GM12878 (cell line): ENCODE data around the gene TMEM163. TPM values are rescaled to one million over a fixed set of nuclear protein-coding genes. Genes with fewer than 3 reads are reported as not detected.

Experiments
- ATAC-seq: fragments of 200-7000 bp; cut with Tn5 transposase; 3 replicates; pipeline ENCODE4 v1.9.1; 2020; ENCODE audit warnings: mild to moderate bottlenecking, moderate library complexity
- BruUV-seq: library from RNA; stranded (reverse); fragments of 400-500 nt; replicated peaks from 2 replicates; lab custom pipeline; 2021; lab: Mats Ljungman, UMichigan
- CTCF ChIA-PET: fragments of 300-600 bp; sonication (Branson Sonifier 250); formaldehyde crosslinking; extraction: SDS; loops from one replicate; lab custom pipeline; 2021; ENCODE audit warnings: inconsistent platforms; lab: Yijun Ruan, JAX
- POLR2A ChIA-PET: fragments of 350-600 bp; formaldehyde crosslinking; extraction: SDS; loops from one replicate; lab custom pipeline; 2021; ENCODE audit warnings: inconsistent platforms; lab: Charles Lee
- RAD21 ChIA-PET: fragments of 300-600 bp; sonication (Branson Sonifier 250); formaldehyde crosslinking; loops from one replicate; lab custom pipeline; 2023; ENCODE audit warnings: antibody characterized with exemption; ENCODE audit not compliant: unreplicated experiment; lab: Charles Lee
- SMC1A ChIA-PET: fragments of 300-600 bp; sonication (Branson Sonifier 250); formaldehyde crosslinking; loops from one replicate; lab custom pipeline; 2023; ENCODE audit not compliant: unreplicated experiment, uncharacterized antibody; lab: Charles Lee
- DNase-seq: peaks from one replicate; pipeline ENCODE4 v3.0.0-alpha.2; 2011; ENCODE audit warnings: low read depth, low spot score
- FAIRE-seq: peaks from 3 replicates; lab custom pipeline; 2011; peaks lifted over from hg19 to GRCh38; lab: Jason Lieb, UNC
- H2AFZ ChIP-seq: 2 replicates; pipeline ENCODE4 v1.6.0; 2011; ENCODE audit warnings: low read depth, low read length, control low read depth; ENCODE audit not compliant: control insufficient read depth
- H3K27ac ChIP-seq: 2 replicates; pipeline ENCODE4 v1.5.1; 2011; ENCODE audit warnings: control low read depth; ENCODE audit not compliant: control insufficient read depth, insufficient read depth
- H3K27me3 ChIP-seq, 2 experiments: replicated peaks in 1 of 2; 2 replicates each; pipeline versions ENCODE4 v1.6.0 to v1.6.1; 2011; ENCODE audit warnings: low read length in 1 of 2; ENCODE audit not compliant: control insufficient read depth in 2 of 2, insufficient read depth in 2 of 2
- H3K36me3 ChIP-seq, 2 experiments: 2 replicates each; pipeline ENCODE4 v1.5.1; 2011; ENCODE audit warnings: low read length in 1 of 2; ENCODE audit not compliant: control insufficient read depth in 2 of 2, insufficient read depth in 2 of 2
- H3K4me1 ChIP-seq: 2 replicates; pipeline ENCODE4 v1.6.1; 2011; ENCODE audit warnings: mild to moderate bottlenecking, low read length, moderate library complexity, mixed read lengths; ENCODE audit not compliant: control insufficient read depth, insufficient read depth
- H3K4me2 ChIP-seq: 2 replicates; pipeline ENCODE4 v1.6.0; 2011; ENCODE audit warnings: control low read depth; ENCODE audit not compliant: control insufficient read depth, insufficient read depth
- H3K4me3 ChIP-seq: fragments of 200-600 bp; sonication (generic); 2 replicates; pipeline ENCODE4 v1.5.1; 2016
- H3K79me2 ChIP-seq: 2 replicates; pipeline ENCODE4 v1.6.0; 2011; ENCODE audit warnings: low read length; ENCODE audit not compliant: control insufficient read depth, insufficient read depth
- H3K9ac ChIP-seq: 2 replicates; pipeline ENCODE4 v1.8.0; 2011; ENCODE audit warnings: low read length, control low read depth, mixed read lengths; ENCODE audit not compliant: control insufficient read depth, insufficient read depth
- H3K9me3 ChIP-seq: replicated peaks from 3 replicates; pipeline ENCODE4 v1.5.1; 2011; ENCODE audit warnings: mild to moderate bottlenecking, low read length; ENCODE audit not compliant: control insufficient read depth, insufficient read depth
- H4K20me1 ChIP-seq: 2 replicates; pipeline ENCODE4 v1.6.0; 2011; ENCODE audit not compliant: control insufficient read depth, insufficient read depth
- CHD1 ChIP-seq: IDR thresholded peaks from 2 replicates; pipeline ENCODE4 v1.6.1; 2012; ENCODE audit warnings: low read depth, low read length, improper control_type of control experiment
- CHD4 ChIP-seq: fragments of 200-600 bp; sonication (generic); IDR thresholded peaks from 2 replicates; pipeline ENCODE4 v1.6.1; 2016; ENCODE audit warnings: mild to moderate bottlenecking
- CREM ChIP-seq: IDR thresholded peaks from 2 replicates; pipeline ENCODE4 v1.6.1; 2014; ENCODE audit warnings: antibody characterized with exemption, low read depth
- MTA2 ChIP-seq: fragments of 450-650 bp; IDR thresholded peaks from 2 replicates; pipeline ENCODE4 v1.6.1; 2016; ENCODE audit warnings: low read depth, mild to moderate bottlenecking, moderate library complexity
- NBN ChIP-seq: fragments of 450-650 bp; IDR thresholded peaks from 2 replicates; pipeline ENCODE4 v1.6.1; 2016
- RBBP5 ChIP-seq: fragments of 200-600 bp; sonication (generic); conservative IDR thresholded peaks from 2 replicates; pipeline ENCODE4 v1.6.1; 2016
- SMARCA5 ChIP-seq: fragments of 450-650 bp; IDR thresholded peaks from 2 replicates; pipeline ENCODE4 v1.6.1; 2017; ENCODE audit warnings: mild to moderate bottlenecking
- SMC3 ChIP-seq: IDR thresholded peaks from 2 replicates; pipeline ENCODE4 v1.6.1; 2011; ENCODE audit warnings: low read length, improper control_type of control experiment, borderline replicate concordance
- SP1 ChIP-seq: IDR thresholded peaks from one replicate; pipeline ENCODE4 v1.6.1; 2011; ENCODE audit warnings: low read depth, low read length
- YBX1 ChIP-seq: fragments of 450-650 bp; IDR thresholded peaks from 2 replicates; pipeline ENCODE4 v1.6.1; 2016; ENCODE audit warnings: antibody characterized with exemption
- ZNF274 ChIP-seq: IDR thresholded peaks from one replicate; pipeline ENCODE4 v1.8.0; 2011; ENCODE audit not compliant: insufficient read length, insufficient read depth
- WGBS: methylation state at CpG from one replicate; pipeline ENCODE4 v1.1.6; 2016; ENCODE audit warnings: low lambda C conversion rate; ENCODE audit not compliant: insufficient replicate concordance, insufficient coverage; ENCODE audit errors: missing lambda C conversion rate; 5-methylcytosine and 5-hydroxymethylcytosine counted together
- in situ Hi-C: fragments of 300-500 bp; cut with MboI; formaldehyde crosslinking; loops from 9 replicates; pipeline ENCODE4 v1.14.3; 2018; ENCODE audit warnings: mixed read lengths
- intact Hi-C: fragments of 100-400 bp; cut with micrococcal nuclease; formaldehyde crosslinking; loops from one replicate; pipeline ENCODE4 v1.14.2; 2022; ENCODE audit not compliant: unreplicated experiment
- polyA plus RNA-seq, 11 experiments: library from polyadenylated mRNA; depleted of rRNA in 4 of 11; unstranded in 6 of 11; stranded (reverse) in 5 of 11; fragments of >200 nt; fragmentation: Nextera tagmentation in 4 of 11; fragmentation: Illumina TruSeq in 1 of 11; extraction: Ambion mirVana in 4 of 11; extraction: Trizol in 1 of 11; gene quantifications; 1 replicate in 1 of 11; 2 replicates in 10 of 11; pipeline versions ENCODE4 v1.2.1 to v1.2.3, GENCODE V29; 2011 to 2016; ENCODE audit warnings: inconsistent platforms in 2 of 11, missing spikeins in 2 of 11, low read depth in 1 of 11
- total RNA-seq, 4 experiments: library from RNA; depleted of rRNA in 3 of 4; stranded (reverse); fragments of >200 nt in 3 of 4; fragmentation: Illumina TruSeq in 1 of 4; extraction: Trizol in 1 of 4; gene quantifications; 2 replicates each; pipeline versions ENCODE4 v1.2.1 to v1.2.3, GENCODE V29; 2013 to 2021
- TF ChIP-seq, protein P1 (sequence below): fragments of 450-650 bp; formaldehyde crosslinking; IDR thresholded peaks from 2 replicates; pipeline ENCODE4 v1.4.0; 2022; ENCODE audit warnings: mild to moderate bottlenecking, moderate library complexity
- TF ChIP-seq, protein P2 (sequence below): fragments of 450-650 bp; conservative IDR thresholded peaks from 2 replicates; pipeline ENCODE4 v1.6.1; 2017; ENCODE audit warnings: mild to moderate bottlenecking, moderate library complexity

Gene TMEM163
- total and polyA plus RNA-seq, 10 of the 15 experiments (the other 5 are each of a cell fraction or from before 2014, with no cell fraction given) = 0.05 to 0.11 (median 0.07) TPM; not detected in 4

DNA sequence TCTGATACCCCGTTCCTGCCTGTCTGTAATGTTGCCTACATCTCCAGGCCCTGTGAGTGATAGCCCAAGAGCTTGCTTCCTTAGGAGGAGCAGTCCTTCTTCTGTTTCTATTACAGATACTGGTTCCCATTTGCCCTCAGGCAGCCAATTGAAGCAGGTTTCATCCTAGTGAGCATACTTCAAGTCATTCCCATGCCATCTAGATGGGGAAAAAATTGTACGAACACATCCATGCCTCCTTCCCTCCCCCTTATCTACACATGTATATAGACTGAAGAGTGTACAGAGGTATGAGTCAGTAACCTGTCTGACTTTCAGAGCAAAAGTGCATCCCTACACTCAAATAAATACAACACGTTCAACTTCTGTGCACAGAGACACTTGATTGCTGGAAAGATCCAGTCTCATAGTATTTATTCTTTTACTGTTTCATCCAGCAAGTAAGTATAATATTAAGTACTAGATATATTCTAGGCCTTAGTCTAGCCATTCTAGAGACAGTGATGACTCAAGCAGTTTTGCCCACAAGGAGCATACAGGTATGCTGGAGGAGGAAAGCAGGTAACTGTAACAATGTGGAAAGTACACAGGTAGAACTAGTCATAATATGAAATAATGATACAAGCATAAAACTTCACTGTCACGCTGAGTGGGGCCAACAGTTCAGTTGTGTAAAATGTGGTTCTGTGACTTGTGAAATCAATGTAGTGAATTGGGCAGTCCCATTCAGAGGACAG, 311.5 kb downstream of the TMEM163 start:
- WGBS = 93% methylated on average over 4 of the region's 4 CpGs
- no peaks in the 10 kb centered on the region for H3K9me3 ChIP-seq
- ChIA-PET CTCF (interaction anchor here (1.2 kb wide), 2 partner anchors 8 to 289 kb away, joined by 3 to 6 read pairs; no protein-coding TSS in a partner anchor), RAD21 (interaction anchor here (2.3 kb wide), 1 partner anchor 289 kb away, joined by 7 read pairs; no protein-coding TSS in a partner anchor), SMC1A (interaction anchor here (1.6 kb wide), 1 partner anchor 289 kb away, joined by 5 read pairs; no protein-coding TSS in a partner anchor), POLR2A (no interaction called here)
- no peaks in the 10 kb centered on the region; the same call in 1 of the 2 replicates for H3K79me2 ChIP-seq
- no peak overlapping the region for H3K4me3 ChIP-seq
- H3K36me3 ChIP-seq = peaks cover 12 to 25% of the 10 kb centered on the region in 2 experiments
- FAIRE-seq = no peak
- intact Hi-C loops (no loop called here), in situ Hi-C loops (no loop called here)
- H3K4me2 ChIP-seq = no peak overlapping the region
- no peak for ATAC-seq
- no peak overlapping the region for H3K27ac ChIP-seq
- H4K20me1 ChIP-seq = no peaks in the 10 kb centered on the region
- no peak overlapping the region for H3K9ac ChIP-seq
- peaks cover 33% of the 10 kb centered on the region for H3K4me1 ChIP-seq
- no TSS peak for BruUV-seq
- H2AFZ ChIP-seq = no peak overlapping the region
- DNase-seq = no peak
- TF ChIP-seq YBX1 = no peak
- TF ChIP-seq SMC3 = no peak
- TF ChIP-seq NBN = no peak
- TF ChIP-seq ZNF274 = no peak
- no peak for TF ChIP-seq RBBP5
- TF ChIP-seq CHD4 = no peak
- no peak for TF ChIP-seq CHD1
- TF ChIP-seq SMARCA5 = no peak
- TF ChIP-seq, protein P1, sequence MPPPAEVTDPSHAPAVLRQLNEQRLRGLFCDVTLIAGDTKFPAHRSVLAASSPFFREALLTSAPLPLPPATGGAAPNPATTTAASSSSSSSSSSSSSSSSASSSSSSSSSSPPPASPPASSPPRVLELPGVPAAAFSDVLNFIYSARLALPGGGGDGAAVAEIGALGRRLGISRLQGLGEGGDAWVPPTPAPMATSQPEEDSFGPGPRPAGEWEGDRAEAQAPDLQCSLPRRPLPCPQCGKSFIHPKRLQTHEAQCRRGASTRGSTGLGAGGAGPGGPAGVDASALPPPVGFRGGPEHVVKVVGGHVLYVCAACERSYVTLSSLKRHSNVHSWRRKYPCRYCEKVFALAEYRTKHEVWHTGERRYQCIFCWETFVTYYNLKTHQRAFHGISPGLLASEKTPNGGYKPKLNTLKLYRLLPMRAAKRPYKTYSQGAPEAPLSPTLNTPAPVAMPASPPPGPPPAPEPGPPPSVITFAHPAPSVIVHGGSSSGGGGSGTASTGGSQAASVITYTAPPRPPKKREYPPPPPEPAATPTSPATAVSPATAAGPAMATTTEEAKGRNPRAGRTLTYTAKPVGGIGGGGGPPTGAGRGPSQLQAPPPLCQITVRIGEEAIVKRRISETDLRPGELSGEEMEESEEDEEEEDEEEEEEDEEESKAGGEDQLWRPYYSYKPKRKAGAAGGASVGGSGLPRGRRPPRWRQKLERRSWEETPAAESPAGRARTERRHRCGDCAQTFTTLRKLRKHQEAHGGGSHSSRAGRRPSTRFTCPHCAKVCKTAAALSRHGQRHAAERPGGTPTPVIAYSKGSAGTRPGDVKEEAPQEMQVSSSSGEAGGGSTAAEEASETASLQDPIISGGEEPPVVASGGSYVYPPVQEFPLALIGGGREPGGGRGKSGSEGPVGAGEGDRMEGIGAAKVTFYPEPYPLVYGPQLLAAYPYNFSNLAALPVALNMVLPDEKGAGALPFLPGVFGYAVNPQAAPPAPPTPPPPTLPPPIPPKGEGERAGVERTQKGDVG = no peak
- TF ChIP-seq, protein P2, sequence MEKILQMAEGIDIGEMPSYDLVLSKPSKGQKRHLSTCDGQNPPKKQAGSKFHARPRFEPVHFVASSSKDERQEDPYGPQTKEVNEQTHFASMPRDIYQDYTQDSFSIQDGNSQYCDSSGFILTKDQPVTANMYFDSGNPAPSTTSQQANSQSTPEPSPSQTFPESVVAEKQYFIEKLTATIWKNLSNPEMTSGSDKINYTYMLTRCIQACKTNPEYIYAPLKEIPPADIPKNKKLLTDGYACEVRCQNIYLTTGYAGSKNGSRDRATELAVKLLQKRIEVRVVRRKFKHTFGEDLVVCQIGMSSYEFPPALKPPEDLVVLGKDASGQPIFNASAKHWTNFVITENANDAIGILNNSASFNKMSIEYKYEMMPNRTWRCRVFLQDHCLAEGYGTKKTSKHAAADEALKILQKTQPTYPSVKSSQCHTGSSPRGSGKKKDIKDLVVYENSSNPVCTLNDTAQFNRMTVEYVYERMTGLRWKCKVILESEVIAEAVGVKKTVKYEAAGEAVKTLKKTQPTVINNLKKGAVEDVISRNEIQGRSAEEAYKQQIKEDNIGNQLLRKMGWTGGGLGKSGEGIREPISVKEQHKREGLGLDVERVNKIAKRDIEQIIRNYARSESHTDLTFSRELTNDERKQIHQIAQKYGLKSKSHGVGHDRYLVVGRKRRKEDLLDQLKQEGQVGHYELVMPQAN = no peak
- no peak for TF ChIP-seq MTA2
- no peak for TF ChIP-seq SP1
- TF ChIP-seq CREM = no peak
- H3K27me3 ChIP-seq = no peaks in the 10 kb centered on the region
